ENCODE results near the gene SH2D3C.

GRCh38 chr9:127771570-127772189, 6.8 kb downstream of the SH2D3C start:
- TF ChIP-seq TBP (optimal IDR thresholded peaks at IDR 0.05; ENCODE audit: low read depth, low read length) (peak; percentile 7), CTCF (IDR thresholded peaks at IDR 0.05 in 2 of 3, conservative IDR thresholded peaks at IDR 0.05 in 1 of 3; ENCODE audit: insufficient read depth in 2 of 3, low read depth in 1 of 3, low read length in 3 of 3) (no peak; a peak in 1 of 6 replicates), FOXM1 (IDR thresholded peaks at IDR 0.05; ENCODE audit: low read depth) (no peak), FOXM1 (CRISPR knock-in tag; IDR thresholded peaks at IDR 0.05; ENCODE audit: low read depth) (no peak), ZEB2 (IDR thresholded peaks at IDR 0.05) (no peak), FOXK1 (CRISPR knock-in tag; IDR thresholded peaks at IDR 0.05; ENCODE audit: borderline replicate concordance) (no peak), ILK (tag; IDR thresholded peaks at IDR 0.05; ENCODE audit: borderline replicate concordance, low read depth) (no peak), BHLHE40 (IDR thresholded peaks at IDR 0.05; ENCODE audit: low read length) (no peak), SMC3 (conservative IDR thresholded peaks at IDR 0.05; ENCODE audit: insufficient read depth, low read depth, low read length) (no peak), MEIS2 (IDR thresholded peaks at IDR 0.05; ENCODE audit: partially characterized antibody) (no peak), NKRF (IDR thresholded peaks at IDR 0.05; ENCODE audit: borderline replicate concordance) (no peak), TEAD1 (CRISPR knock-in tag; IDR thresholded peaks at IDR 0.05) (peak in 1 of 2 experiments; percentile 52; a peak in 1 of 4 replicates), BMI1 (IDR thresholded peaks at IDR 0.05; ENCODE audit: low read length) (no peak), MTF1 (CRISPR knock-in tag; IDR thresholded peaks at IDR 0.05; ENCODE audit: borderline replicate concordance) (no peak)

Measured in K562 (cell line).